GM18861 (cell line): ENCODE data around the gene KNOP1.

Experiments
- ATAC-seq: cut with Tn5 transposase; IDR thresholded peaks from one replicate; pipeline ENCODE4 v1.9.1; 2021; ENCODE audit not compliant: unreplicated experiment

Gene KNOP1

GRCh38 chr16:19708296-19709205 lies 9.5 kb downstream of the KNOP1 start:
- ATAC-seq = no peak

- no peak for ATAC-seq
These were observed 10.3 kb downstream of the KNOP1 start for GRCh38 chr16:19707569-19708295.

- no peak for ATAC-seq
These were observed 11.2 kb downstream of the KNOP1 start for GRCh38 chr16:19706846-19707245.

GRCh38 chr16:19705843-19706242 lies 12.2 kb downstream of the KNOP1 start:
- ATAC-seq = no peak

GRCh38 chr16:19705146-19705501 lies 12.9 kb downstream of the KNOP1 start:
- no peak for ATAC-seq

- ATAC-seq = no peak
These were observed 13.5 kb downstream of the KNOP1 start for GRCh38 chr16:19704321-19705145.

GRCh38 chr16:19703172-19703889 lies 14.7 kb downstream of the KNOP1 start:
- ATAC-seq = no peak

- no peak for ATAC-seq
These were observed 16.9 kb downstream of the KNOP1 start for GRCh38 chr16:19701091-19701490.

- ATAC-seq = no peak
These were observed 17.7 kb downstream of the KNOP1 start for GRCh38 chr16:19700319-19700781.

- ATAC-seq = no peak
These were observed 18.6 kb downstream of the KNOP1 start for GRCh38 chr16:19699472-19699871.

- ATAC-seq = no peak
These were observed 19.3 kb downstream of the KNOP1 start for GRCh38 chr16:19698480-19699465.

GRCh38 chr16:19697756-19698318 lies 20.2 kb downstream of the KNOP1 start:
- ATAC-seq = no peak

- no peak for ATAC-seq
These were observed 21.1 kb downstream of the KNOP1 start for GRCh38 chr16:19696961-19697360.

- no peak for ATAC-seq
These were observed 21.7 kb downstream of the KNOP1 start for GRCh38 chr16:19696328-19696727.

GRCh38 chr16:19694989-19695388 lies 23.0 kb downstream of the KNOP1 start:
- no peak for ATAC-seq

GRCh38 chr16:19691161-19691711 lies 26.8 kb downstream of the KNOP1 start:
- ATAC-seq = no peak

GRCh38 chr16:19690196-19690595 lies 27.8 kb downstream of the KNOP1 start:
- no peak for ATAC-seq

GRCh38 chr16:19689342-19689741 lies 28.7 kb downstream of the KNOP1 start:
- no peak for ATAC-seq
